Measurements from ENCODE around the gene C17orf78. TPM values are rescaled to one million over a fixed set of nuclear protein-coding genes. Genes with fewer than 3 reads are reported as not detected.

C17orf78 gene
- polyA plus RNA-seq, 1 donor (not counting 4 experiments of a cell fraction or from before 2014, with no cell fraction given): not detected

GRCh38 chr17:37417852-37418251, 42.1 kb downstream of the C17orf78 start:
- dilution Hi-C loops (cut with MboI; ENCODE audit: extremely low pct_ligation_motif_present, low sequenced_read_pairs): no loop called here
- DNase-seq (ENCODE audit: low read depth, low spot score) (no peak), FAIRE-seq (no peak)
- Histone ChIP-seq H3K4me3 (ENCODE audit: control insufficient read depth in 2 of 3, extremely low read depth in 1 of 3, insufficient read depth in 2 of 3, low read depth in 1 of 3, low read length in 3 of 3) (no peak overlapping the region), H3K4me1 (ENCODE audit: control insufficient read depth, extremely low read depth, insufficient read depth, low read length) (no peaks in the 10 kb centered on the region), H3K9me1 (ENCODE audit: control insufficient read depth, extremely low read depth, insufficient read depth, low read length) (no peaks in the 10 kb centered on the region), H3K27me3 (ENCODE audit: control insufficient read depth, extremely low read depth, insufficient read depth, low read length) (no peaks in the 10 kb centered on the region), H3K27ac (ENCODE audit: control insufficient read depth, insufficient read depth, low read length) (no peak overlapping the region), H3K79me2 (ENCODE audit: control insufficient read depth, insufficient read depth, low read length) (peaks cover 2% of the 10 kb centered on the region), H2AFZ (ENCODE audit: control insufficient read depth, low read length) (no peak overlapping the region), H3K9me3 (ENCODE audit: control insufficient read depth, low read depth, low read length) (no peaks in the 10 kb centered on the region), H3K4me2 (ENCODE audit: control insufficient read depth, extremely low read depth, insufficient read depth, low read depth, low read length) (no peak overlapping the region), H4K20me1 (ENCODE audit: control insufficient read depth, extremely low read depth, insufficient read depth, low read length) (no peaks in the 10 kb centered on the region), H3K9ac (ENCODE audit: control insufficient read depth, extremely low read depth, insufficient read depth, low read length) (no peak overlapping the region), H3K36me3 (ENCODE audit: control insufficient read depth in 2 of 2, extremely low read depth in 1 of 2, insufficient read depth in 2 of 2, low read length in 2 of 2) (peaks cover 4 to 10% of the 10 kb centered on the region in 2 experiments)
- TF ChIP-seq CTCF (optimal IDR thresholded peaks at IDR 0.05 in 1 of 3, IDR thresholded peaks at IDR 0.05 in 1 of 3, conservative IDR thresholded peaks at IDR 0.05 in 1 of 3; ENCODE audit: extremely low read depth in 1 of 3, insufficient read depth in 2 of 3, low read length in 3 of 3) (no peak), EZH2 (IDR thresholded peaks at IDR 0.05; ENCODE audit: low read length) (no peak)

- peaks cover 4 to 17% of the 10 kb centered on the region in 2 experiments for H3K36me3 ChIP-seq (ENCODE audit: control insufficient read depth in 2 of 2, extremely low read depth in 1 of 2, insufficient read depth in 2 of 2, low read length in 2 of 2)
Measured at GRCh38 chr17:37422971-37423625, 47.3 kb downstream of the C17orf78 start.

More at GRCh38 chr17:37422971-37423625, 47.3 kb downstream of the C17orf78 start:
- Histone ChIP-seq H3K9me3 (ENCODE audit: control insufficient read depth, low read depth, low read length) (no peaks in the 10 kb centered on the region), H3K4me3 (ENCODE audit: control insufficient read depth in 2 of 3, extremely low read depth in 1 of 3, insufficient read depth in 2 of 3, low read depth in 1 of 3, low read length in 3 of 3) (no peak overlapping the region), H3K79me2 (ENCODE audit: control insufficient read depth, insufficient read depth, low read length) (no peaks in the 10 kb centered on the region), H3K4me1 (ENCODE audit: control insufficient read depth, extremely low read depth, insufficient read depth, low read length) (no peaks in the 10 kb centered on the region), H3K4me2 (ENCODE audit: control insufficient read depth, extremely low read depth, insufficient read depth, low read depth, low read length) (no peak overlapping the region), H3K27me3 (ENCODE audit: control insufficient read depth, extremely low read depth, insufficient read depth, low read length) (no peaks in the 10 kb centered on the region), H3K9ac (ENCODE audit: control insufficient read depth, extremely low read depth, insufficient read depth, low read length) (no peak overlapping the region), H3K27ac (ENCODE audit: control insufficient read depth, insufficient read depth, low read length) (no peak overlapping the region), H2AFZ (ENCODE audit: control insufficient read depth, low read length) (no peak overlapping the region), H4K20me1 (ENCODE audit: control insufficient read depth, extremely low read depth, insufficient read depth, low read length) (no peaks in the 10 kb centered on the region), H3K9me1 (ENCODE audit: control insufficient read depth, extremely low read depth, insufficient read depth, low read length) (no peaks in the 10 kb centered on the region)
- TF ChIP-seq EZH2 (IDR thresholded peaks at IDR 0.05; ENCODE audit: low read length) (no peak), CTCF (optimal IDR thresholded peaks at IDR 0.05 in 1 of 3, IDR thresholded peaks at IDR 0.05 in 1 of 3, conservative IDR thresholded peaks at IDR 0.05 in 1 of 3; ENCODE audit: extremely low read depth in 1 of 3, insufficient read depth in 2 of 3, low read length in 3 of 3) (no peak)
- DNase-seq (ENCODE audit: low read depth, low spot score) (no peak), FAIRE-seq (no peak)
- dilution Hi-C loops (cut with MboI; ENCODE audit: extremely low pct_ligation_motif_present, low sequenced_read_pairs): no loop called here
